Measurements from ENCODE around the gene CLK3.
"Not testable (repeated sequence)": the region's sequence is repeated elsewhere in the genome, so short reads cannot be mapped to it uniquely, and the experiment has no call there.

CLK3 gene

GRCh38 chr15:74615508-74616365 is at the start of gene CLK3:
CLK3 (plus strand) TSS chr15:74615836; CDS start chr15:74619197, 3,361 bp downstream.
- peak; percentile 83 to 86 for DNase-seq (ENCODE audit: low read depth in 2 of 2)

DNA sequence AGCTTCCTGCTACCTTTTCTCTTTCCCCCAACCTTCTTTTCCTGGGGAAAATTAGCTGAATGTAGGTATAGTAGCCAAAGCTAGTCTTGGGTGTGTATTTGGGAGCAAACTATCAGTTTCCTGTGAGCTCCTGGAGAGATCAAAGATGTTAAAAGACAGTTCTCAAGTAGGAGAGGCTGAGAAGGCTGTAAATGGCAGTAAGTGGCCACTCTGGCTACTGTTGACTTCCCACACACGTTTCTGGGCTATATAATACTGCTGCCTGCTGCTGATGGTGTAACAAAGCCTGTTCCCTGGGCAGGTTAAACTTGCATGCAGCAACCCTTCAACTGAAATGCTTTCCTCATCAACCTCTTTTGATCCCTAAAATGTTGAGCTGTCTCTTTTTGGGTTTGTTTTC is 47.0 kb upstream of the CLK3 start:
- no peak for DNase-seq (ENCODE audit: low read depth in 2 of 2)

GRCh38 chr15:74569731-74570070 is 45.9 kb upstream of the CLK3 start:
- DNase-seq (ENCODE audit: low read depth in 2 of 2), result no peak

DNA sequence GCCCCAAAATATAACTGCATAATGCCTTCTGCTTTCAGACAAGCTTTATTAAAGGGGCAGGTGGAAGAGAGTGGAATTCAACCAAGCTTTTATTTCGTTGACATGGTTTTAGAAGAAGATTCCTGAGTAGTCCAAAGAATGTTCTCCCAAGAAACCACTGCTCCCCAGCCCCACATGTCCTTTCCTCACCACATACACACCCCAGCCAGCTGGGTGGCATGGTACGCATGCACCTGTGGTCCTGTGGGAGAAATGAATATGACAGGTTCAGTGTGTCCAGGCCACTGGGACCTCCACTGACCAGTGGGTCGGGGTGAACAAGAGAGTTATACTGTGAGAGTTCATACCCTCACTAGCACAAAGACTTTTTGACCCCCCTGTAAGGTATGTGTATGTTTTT is 44.4 kb upstream of the CLK3 start:
- no peak for DNase-seq (ENCODE audit: low read depth in 2 of 2)

GRCh38 chr15:74573987-74574386 is 41.6 kb upstream of the CLK3 start:
- no peak for DNase-seq (ENCODE audit: low read depth in 2 of 2)

DNA sequence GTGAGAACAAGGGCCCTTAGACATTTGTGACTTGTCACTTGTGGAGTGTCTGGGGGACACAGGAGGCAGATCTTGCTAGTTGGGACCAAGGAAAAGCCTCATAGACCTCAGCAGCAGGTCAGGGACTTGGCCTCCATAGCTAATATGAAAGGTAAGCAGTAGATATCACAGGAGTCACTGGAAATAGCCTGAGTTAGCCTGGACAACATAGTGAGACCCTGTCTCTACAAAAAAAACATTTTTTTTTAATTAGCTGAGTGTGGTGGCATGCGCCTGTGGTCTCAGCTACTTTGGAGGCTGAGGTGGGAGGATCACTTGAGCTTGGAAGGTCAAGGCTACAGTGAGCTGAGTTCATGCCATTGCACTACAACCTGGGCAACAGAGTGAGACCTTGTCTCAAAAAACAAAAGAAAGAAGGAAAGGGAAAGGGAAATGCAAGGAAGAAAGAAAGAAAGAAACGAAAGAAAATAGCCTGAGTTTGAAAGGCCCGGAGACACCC is 37.1 kb upstream of the CLK3 start:
- DNase-seq (ENCODE audit: low read depth in 2 of 2), result no peak

- no peak for DNase-seq (ENCODE audit: low read depth in 2 of 2)
These were observed 36.6 kb upstream of the CLK3 start for GRCh38 chr15:74579001-74579400.

- no peak for DNase-seq (ENCODE audit: low read depth in 2 of 2)
These were observed 34.9 kb upstream of the CLK3 start for GRCh38 chr15:74580538-74581350.

DNA sequence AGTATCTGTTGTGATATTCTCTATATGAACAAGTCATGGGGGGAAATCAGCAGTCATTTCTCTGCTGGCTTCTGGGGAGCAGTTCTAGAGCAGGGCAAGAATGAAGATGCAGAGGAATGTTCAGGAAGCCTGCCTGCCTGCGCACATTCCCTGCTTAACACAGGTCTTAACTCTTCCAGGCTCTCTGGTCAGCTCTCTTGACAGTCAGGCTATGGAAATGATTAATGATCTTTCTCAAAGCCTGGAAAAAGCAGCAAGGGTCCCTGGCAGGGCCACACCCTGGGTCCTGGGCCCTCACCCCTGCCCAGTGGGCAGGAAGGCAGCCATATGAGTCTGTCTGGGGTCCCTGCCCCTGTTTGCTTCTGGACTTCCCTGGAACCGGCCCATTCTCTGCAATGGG is 31.4 kb upstream of the CLK3 start:
- no peak for DNase-seq (ENCODE audit: low read depth in 2 of 2)

DNA sequence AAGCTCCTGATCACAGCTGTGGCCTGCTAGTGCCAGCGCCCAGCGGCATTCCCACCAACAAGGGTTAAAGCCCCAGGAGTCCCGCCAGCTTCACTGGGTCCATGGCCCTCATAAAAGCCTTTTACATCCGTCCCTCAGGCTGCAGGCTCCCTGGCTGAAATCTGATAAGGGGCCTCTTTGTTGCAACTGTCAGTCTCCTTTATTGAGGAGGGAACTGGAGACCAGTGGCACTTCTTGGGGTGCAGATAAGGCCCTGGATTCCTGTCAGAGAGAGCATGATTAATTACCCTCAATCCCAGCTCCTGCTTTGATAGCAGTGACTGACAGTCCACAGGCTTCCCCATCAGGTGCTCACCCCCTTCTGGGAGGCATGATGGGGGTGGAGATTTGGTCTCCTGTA is 30.9 kb upstream of the CLK3 start:
- no peak for DNase-seq (ENCODE audit: low read depth in 2 of 2)

DNA sequence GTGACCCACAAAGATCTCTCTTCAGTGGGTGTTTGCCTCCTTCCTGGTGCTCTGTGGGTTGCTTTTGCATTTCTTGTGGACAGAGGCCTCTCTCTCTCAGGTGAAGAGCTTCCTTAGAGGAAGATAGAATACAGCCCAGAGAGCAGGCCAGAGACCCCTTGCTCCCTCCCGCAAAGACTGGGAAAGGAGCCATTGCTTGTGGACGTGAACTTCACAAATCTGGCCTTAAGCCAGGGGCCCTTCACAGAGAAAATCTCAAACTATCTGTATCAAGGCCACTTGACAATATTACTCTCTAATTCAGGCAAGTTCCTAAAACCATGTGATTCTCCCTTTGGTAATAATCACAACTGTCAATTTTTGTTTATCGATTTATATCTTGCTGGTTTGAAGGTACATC is 30.4 kb upstream of the CLK3 start:
- DNase-seq (ENCODE audit: low read depth in 2 of 2), result no peak

DNA sequence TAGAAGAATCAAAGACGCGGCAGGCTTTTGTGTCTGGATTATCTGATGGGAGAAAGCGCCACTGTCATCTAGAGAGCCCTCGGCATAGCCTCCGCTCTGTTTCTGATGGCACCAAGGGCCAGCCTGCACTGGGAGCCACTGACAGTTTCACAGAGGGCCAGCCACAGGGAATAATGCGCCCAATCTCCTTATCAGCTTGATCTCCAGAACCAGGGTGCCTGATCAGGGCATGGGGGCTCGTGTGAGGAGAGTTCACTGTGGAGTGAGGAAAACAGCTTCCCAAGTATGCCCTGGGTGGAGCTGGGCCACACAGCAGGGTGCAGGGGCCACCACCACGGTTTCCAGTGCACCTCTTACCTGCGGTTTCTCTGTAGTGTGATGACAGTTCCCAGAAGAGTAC is 29.8 kb upstream of the CLK3 start:
- no peak for DNase-seq (ENCODE audit: low read depth in 2 of 2)

DNA sequence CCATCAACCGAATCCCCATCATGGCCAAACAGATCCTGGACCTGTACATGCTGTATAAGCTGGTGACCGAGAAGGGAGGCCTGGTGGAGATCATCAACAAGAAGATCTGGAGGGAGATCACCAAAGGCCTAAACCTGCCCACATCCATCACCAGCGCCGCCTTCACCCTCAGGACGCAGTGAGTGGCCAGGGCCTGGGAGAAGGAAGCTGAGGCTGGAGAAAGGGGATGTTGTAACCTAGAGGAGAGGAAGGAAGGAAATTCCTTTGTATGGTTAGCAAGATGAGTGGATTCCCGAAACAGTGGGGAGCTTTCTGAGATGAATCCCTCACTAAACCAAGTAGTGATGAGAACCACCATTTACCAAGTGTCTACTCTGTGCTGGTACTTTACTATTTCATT is 25.8 kb upstream of the CLK3 start:
- no peak for DNase-seq (ENCODE audit: low read depth in 2 of 2)

DNA sequence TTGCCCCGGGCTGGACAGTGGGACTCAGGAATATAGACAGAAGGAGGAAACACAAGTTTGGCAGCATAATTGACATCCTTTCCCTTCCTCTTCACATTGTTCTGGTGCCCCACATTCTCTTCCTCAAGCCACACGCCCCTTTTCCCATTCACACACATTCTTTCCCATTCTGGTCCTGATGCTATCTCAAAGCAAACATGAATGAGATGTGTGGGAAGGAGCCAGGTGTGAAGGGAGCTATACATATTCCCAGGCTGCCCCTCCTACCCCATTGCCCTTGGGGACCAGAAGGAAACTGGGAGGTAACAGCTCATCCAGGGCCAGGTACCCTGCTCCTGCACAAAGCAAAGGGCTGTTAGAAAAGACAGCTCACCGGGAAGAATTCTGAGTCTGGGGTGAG is 23.4 kb upstream of the CLK3 start:
- no peak for DNase-seq (ENCODE audit: low read depth in 2 of 2)

DNA sequence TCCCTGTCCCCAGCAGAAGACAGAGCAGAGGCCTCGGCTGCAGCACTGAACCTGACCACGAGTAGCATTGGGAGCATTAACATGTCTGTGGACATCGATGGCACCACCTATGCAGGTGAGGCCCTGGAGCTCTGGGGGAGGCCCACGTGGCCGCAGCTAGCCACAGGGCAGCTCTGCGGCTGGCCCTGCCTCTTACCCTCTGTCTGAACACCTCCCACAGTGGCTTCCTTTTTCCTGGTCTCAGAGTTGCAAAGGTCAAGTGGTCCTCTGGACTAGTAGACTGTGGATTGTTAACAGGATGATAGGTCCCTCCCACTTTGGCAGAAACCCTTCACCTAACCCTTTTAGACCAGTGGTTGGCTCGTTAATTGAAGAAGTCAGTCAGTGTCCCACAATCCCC is 22.5 kb upstream of the CLK3 start:
- DNase-seq (ENCODE audit: low read depth in 2 of 2), result no peak

GRCh38 chr15:74594455-74594854 is 21.2 kb upstream of the CLK3 start:
- DNase-seq (ENCODE audit: low read depth in 2 of 2), result no peak

GRCh38 chr15:74595271-74595670 is 20.4 kb upstream of the CLK3 start:
- DNase-seq (ENCODE audit: low read depth in 2 of 2), result no peak

DNA sequence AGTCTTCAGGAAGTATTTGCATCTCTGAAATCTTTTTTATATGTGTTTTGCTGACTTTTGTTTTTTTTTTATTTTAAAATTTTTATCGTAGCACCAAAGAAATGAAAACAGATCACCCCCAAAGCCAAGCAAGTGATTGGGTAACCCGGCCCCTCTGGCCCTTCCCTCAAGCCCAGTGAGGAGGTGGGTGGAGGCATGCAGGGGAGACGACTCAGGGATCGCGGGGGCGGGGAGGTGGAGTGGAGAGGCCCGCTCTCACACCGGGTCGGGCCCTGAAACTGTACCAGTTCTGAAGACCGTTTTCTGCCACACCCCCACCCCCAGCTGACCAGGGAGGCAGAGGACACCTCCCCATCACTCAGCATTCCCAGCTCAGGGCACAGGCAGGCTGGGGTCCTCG is 18.9 kb upstream of the CLK3 start:
- DNase-seq (ENCODE audit: low read depth in 2 of 2), result not testable (repeated sequence)

- DNase-seq (ENCODE audit: low read depth in 2 of 2), result not testable (repeated sequence)
These were observed 18.4 kb upstream of the CLK3 start for GRCh38 chr15:74597146-74597705.

DNA sequence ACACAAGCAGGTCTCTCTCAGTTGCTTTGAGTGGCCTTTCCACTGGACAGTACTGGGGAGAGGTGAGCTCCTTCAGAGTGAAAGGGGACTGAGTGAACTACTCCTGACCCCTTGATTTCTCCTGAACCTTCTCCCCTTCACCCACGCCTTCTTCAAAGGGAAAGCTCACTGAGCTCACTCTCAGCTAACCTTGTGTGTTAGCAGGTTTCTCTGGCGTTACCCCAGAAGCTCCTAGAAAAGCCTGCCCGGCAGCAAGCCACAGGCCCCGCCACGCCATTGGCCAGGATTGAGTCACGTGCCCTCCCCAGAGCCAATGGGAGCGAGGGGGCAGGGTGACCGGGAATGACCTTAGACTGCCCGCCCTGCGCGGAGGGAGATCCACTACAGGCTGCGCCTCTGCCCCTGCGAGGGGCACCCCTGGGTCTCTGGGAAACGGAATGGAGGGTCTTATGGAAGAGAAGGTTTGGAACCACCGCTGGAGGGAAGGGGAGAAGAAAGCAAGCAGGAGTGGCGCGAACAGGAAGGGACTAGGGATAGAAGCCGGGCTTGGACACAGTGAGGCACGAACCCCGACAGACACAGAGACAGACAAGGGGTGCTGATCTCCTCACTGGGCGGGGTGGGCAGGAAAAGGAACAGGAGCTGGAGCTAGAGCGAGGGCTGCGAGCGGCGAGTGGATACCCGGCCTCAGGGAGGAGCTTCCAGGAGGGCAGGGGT is 17.4 kb upstream of the CLK3 start:
- DNase-seq (ENCODE audit: low read depth in 2 of 2), result peak; percentile 56 to 58

DNA sequence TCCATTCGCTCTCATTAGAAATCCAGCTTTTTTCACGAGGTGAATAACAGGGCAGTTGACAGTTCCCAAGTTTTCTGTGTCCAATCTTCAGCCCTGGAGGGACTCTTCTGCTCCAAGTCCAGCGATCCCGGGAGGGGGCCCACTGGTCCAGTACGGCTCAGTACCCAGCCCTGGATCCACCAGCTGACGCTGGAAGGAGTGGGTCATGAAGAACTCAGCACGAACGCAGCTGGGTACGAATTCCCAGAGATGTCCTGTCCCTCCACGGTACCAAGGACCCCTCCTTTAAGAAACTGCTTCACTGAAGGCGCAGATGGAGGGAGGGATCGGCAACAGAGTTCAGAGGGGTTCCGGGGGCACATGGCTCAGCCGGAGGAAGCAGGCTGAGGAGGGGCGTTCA is 16.5 kb upstream of the CLK3 start:
- DNase-seq (ENCODE audit: low read depth in 2 of 2), result no peak
